Rectal smooth muscle tissue (tissue), 1 donor: ENCODE measurements around the gene GAREM2.

Experiments
- H3K27ac ChIP-seq: one replicate; pipeline ENCODE4 v1.7.0; 2013; ENCODE audit warnings: low read depth, low read length, inconsistent platforms
- H3K27me3 ChIP-seq: one replicate; pipeline ENCODE4 v1.7.0; 2013; ENCODE audit warnings: low read length; ENCODE audit not compliant: control insufficient read depth, insufficient read depth
- H3K36me3 ChIP-seq: one replicate; pipeline ENCODE4 v1.7.0; 2013; ENCODE audit warnings: low read length; ENCODE audit not compliant: control insufficient read depth, insufficient read depth
- H3K4me1 ChIP-seq: one replicate; pipeline ENCODE4 v1.7.0; 2013; ENCODE audit warnings: low read length; ENCODE audit not compliant: control insufficient read depth, insufficient read depth
- H3K4me3 ChIP-seq: one replicate; pipeline ENCODE4 v1.7.0; 2013; ENCODE audit warnings: low read length
- H3K9ac ChIP-seq: one replicate; pipeline ENCODE4 v1.7.0; 2013; ENCODE audit warnings: low read length

Gene GAREM2

GRCh38 chr2:26235089-26235488, 62.2 kb downstream of the GAREM2 start:
- Histone ChIP-seq H3K36me3 (peaks cover 39% of the 10 kb centered on the region), H3K4me3 (no peak overlapping the region), H3K9ac (no peak overlapping the region), H3K27ac (no peak overlapping the region), H3K27me3 (no peaks in the 10 kb centered on the region), H3K4me1 (no peaks in the 10 kb centered on the region)

- no peak overlapping the region for H3K4me3 ChIP-seq
- no peaks in the 10 kb centered on the region for H3K4me1 ChIP-seq
- H3K36me3 ChIP-seq, result peaks cover 31% of the 10 kb centered on the region
- no peak overlapping the region for H3K9ac ChIP-seq
- no peaks in the 10 kb centered on the region for H3K27me3 ChIP-seq
- H3K27ac ChIP-seq, result no peak overlapping the region
Observed at GRCh38 chr2:26237868-26238267, 65.0 kb downstream of the GAREM2 start.

- Histone ChIP-seq H3K4me3 (no peak overlapping the region), H3K4me1 (no peaks in the 10 kb centered on the region), H3K27me3 (no peaks in the 10 kb centered on the region), H3K9ac (no peak overlapping the region), H3K36me3 (peaks cover 25% of the 10 kb centered on the region), H3K27ac (no peak overlapping the region)
Observed at GRCh38 chr2:26238311-26238958, 65.5 kb downstream of the GAREM2 start.
